ENCODE results near the gene KLHL42.

GRCh38 chr12:27806259-27806658 lies 26.2 kb downstream of the KLHL42 start:
- TF ChIP-seq CTCF (IDR thresholded peaks at IDR 0.05) = no peak
- TF ChIP-seq POLR2A (IDR thresholded peaks at IDR 0.05) = no peak

Measured in upper lobe of left lung (tissue), 4 donors.